ENCODE measurements around the gene MMADHC. TPM values are rescaled to one million over a fixed set of nuclear protein-coding genes. Genes with fewer than 3 reads are reported as not detected.

MMADHC gene
- total RNA-seq, 1 donor from 2014 or later: 139 TPM

- Histone ChIP-seq H3K4me3 (ENCODE audit: low read depth, low read length) (no peak overlapping the region), H3K27me3 (ENCODE audit: control insufficient read depth, insufficient read depth, low read length) (no peaks in the 10 kb centered on the region), H3K36me3 (ENCODE audit: control insufficient read depth, insufficient read depth, low read length) (no peaks in the 10 kb centered on the region)
- DNase-seq (ENCODE audit: low read depth): no peak
- no peak for TF ChIP-seq CTCF (IDR thresholded peaks at IDR 0.05; ENCODE audit: insufficient read depth, low read length, poor library complexity, severe bottlenecking)
Observed at GRCh38 chr2:149540138-149540537, 47.4 kb downstream of the MMADHC start.

GRCh38 chr2:149538138-149538833 is 49.3 kb downstream of the MMADHC start:
- no peak for DNase-seq (ENCODE audit: low read depth)
- no peak overlapping the region for H3K4me3 ChIP-seq (ENCODE audit: low read depth, low read length)
- H3K27me3 ChIP-seq (ENCODE audit: control insufficient read depth, insufficient read depth, low read length): no peaks in the 10 kb centered on the region
- no peaks in the 10 kb centered on the region for H3K36me3 ChIP-seq (ENCODE audit: control insufficient read depth, insufficient read depth, low read length)
- no peak for TF ChIP-seq CTCF (IDR thresholded peaks at IDR 0.05; ENCODE audit: insufficient read depth, low read length, poor library complexity, severe bottlenecking)

- H3K36me3 ChIP-seq (ENCODE audit: control insufficient read depth, insufficient read depth, low read length): no peaks in the 10 kb centered on the region
- DNase-seq (ENCODE audit: low read depth): no peak
- H3K27me3 ChIP-seq (ENCODE audit: control insufficient read depth, insufficient read depth, low read length): no peaks in the 10 kb centered on the region
- TF ChIP-seq CTCF (IDR thresholded peaks at IDR 0.05; ENCODE audit: insufficient read depth, low read length, poor library complexity, severe bottlenecking): no peak
- no peak overlapping the region for H3K4me3 ChIP-seq (ENCODE audit: low read depth, low read length)
Observed at GRCh38 chr2:149537092-149537726, 50.4 kb downstream of the MMADHC start.

GRCh38 chr2:149536649-149537048 is 50.9 kb downstream of the MMADHC start:
- no peak overlapping the region for H3K4me3 ChIP-seq (ENCODE audit: low read depth, low read length)
- H3K36me3 ChIP-seq (ENCODE audit: control insufficient read depth, insufficient read depth, low read length): no peaks in the 10 kb centered on the region
- H3K27me3 ChIP-seq (ENCODE audit: control insufficient read depth, insufficient read depth, low read length): no peaks in the 10 kb centered on the region
- no peak for TF ChIP-seq CTCF (IDR thresholded peaks at IDR 0.05; ENCODE audit: insufficient read depth, low read length, poor library complexity, severe bottlenecking)
- DNase-seq (ENCODE audit: low read depth): no peak

- H3K36me3 ChIP-seq (ENCODE audit: control insufficient read depth, insufficient read depth, low read length): no peaks in the 10 kb centered on the region
- TF ChIP-seq CTCF (IDR thresholded peaks at IDR 0.05; ENCODE audit: insufficient read depth, low read length, poor library complexity, severe bottlenecking): no peak
- H3K27me3 ChIP-seq (ENCODE audit: control insufficient read depth, insufficient read depth, low read length): no peaks in the 10 kb centered on the region
- DNase-seq (ENCODE audit: low read depth): no peak
- no peak overlapping the region for H3K4me3 ChIP-seq (ENCODE audit: low read depth, low read length)
Observed at GRCh38 chr2:149534674-149535073, 52.9 kb downstream of the MMADHC start.

Data from kidney epithelial cell (primary cell).